ENCODE measurements around the gene TMEM9.

- TF ChIP-seq SIN3A (IDR thresholded peaks at IDR 0.05; ENCODE audit: borderline replicate concordance, insufficient read depth, low read depth, low read length): no peak
- no peak for TF ChIP-seq POLR2AphosphoS5 (IDR thresholded peaks at IDR 0.05; ENCODE audit: low read depth, low read length)
- TF ChIP-seq, protein P1, sequence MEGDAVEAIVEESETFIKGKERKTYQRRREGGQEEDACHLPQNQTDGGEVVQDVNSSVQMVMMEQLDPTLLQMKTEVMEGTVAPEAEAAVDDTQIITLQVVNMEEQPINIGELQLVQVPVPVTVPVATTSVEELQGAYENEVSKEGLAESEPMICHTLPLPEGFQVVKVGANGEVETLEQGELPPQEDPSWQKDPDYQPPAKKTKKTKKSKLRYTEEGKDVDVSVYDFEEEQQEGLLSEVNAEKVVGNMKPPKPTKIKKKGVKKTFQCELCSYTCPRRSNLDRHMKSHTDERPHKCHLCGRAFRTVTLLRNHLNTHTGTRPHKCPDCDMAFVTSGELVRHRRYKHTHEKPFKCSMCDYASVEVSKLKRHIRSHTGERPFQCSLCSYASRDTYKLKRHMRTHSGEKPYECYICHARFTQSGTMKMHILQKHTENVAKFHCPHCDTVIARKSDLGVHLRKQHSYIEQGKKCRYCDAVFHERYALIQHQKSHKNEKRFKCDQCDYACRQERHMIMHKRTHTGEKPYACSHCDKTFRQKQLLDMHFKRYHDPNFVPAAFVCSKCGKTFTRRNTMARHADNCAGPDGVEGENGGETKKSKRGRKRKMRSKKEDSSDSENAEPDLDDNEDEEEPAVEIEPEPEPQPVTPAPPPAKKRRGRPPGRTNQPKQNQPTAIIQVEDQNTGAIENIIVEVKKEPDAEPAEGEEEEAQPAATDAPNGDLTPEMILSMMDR (IDR thresholded peaks at IDR 0.05): no peak
These were observed 63.7 kb downstream of the TMEM9 start for GRCh38 chr1:201090541-201090940.
